ENCODE data around the gene CPT1A. TPM values are rescaled to one million over a fixed set of nuclear protein-coding genes. Genes with fewer than 3 reads are reported as not detected.

CPT1A gene
- total and polyA plus RNA-seq, 2 experiments from 2014 or later: 9.6 to 20.1 TPM

GRCh38 chr11:68751331-68751856 lies 90.3 kb downstream of the CPT1A start, which contains the start of gene TESMIN:
Gene TESMIN, minus strand, starts transcription at chr11:68751520. Its CDS starts 860 bp downstream, at chr11:68750660.
- Histone ChIP-seq H3K9me3 (ENCODE audit: low read depth) (no peaks in the 10 kb centered on the region), H4K20me1 (ENCODE audit: insufficient read depth) (no peaks in the 10 kb centered on the region), H2AFZ (peak within 1 kb of the TSS; percentile 75), H3K27me3 (replicated peaks; ENCODE audit: insufficient read depth) (no peaks in the 10 kb centered on the region), H3K9me2 (ENCODE audit: insufficient read depth) (no peaks in the 10 kb centered on the region), H3F3A (ENCODE audit: insufficient read depth) (peaks cover 30% of the 10 kb centered on the region; the same call in 1 of the 2 replicates), H3K79me2 (ENCODE audit: insufficient read depth) (no peaks in the 10 kb centered on the region), H3K4me3 (peak within 1 kb of the TSS; percentile 64), H3K4me1 (ENCODE audit: insufficient read depth) (no peaks in the 10 kb centered on the region), H3K4me2 (ENCODE audit: unreplicated experiment) (peak within 1 kb of the TSS; percentile 75), H3K36me3 (ENCODE audit: low read depth) (no peaks in the 10 kb centered on the region), H3K27ac (no peak within 1 kb of the TSS), H3K9ac (peak within 1 kb of the TSS; percentile 33; the same call in 1 of the 2 replicates)
- TF ChIP-seq EZH2 (IDR thresholded peaks at IDR 0.05; ENCODE audit: insufficient read depth, poor library complexity, severe bottlenecking): no peak
- TF ChIP-seq EZH2phosphoT487 (IDR thresholded peaks at IDR 0.05; ENCODE audit: insufficient read depth, low read depth): no peak
- peak; percentile 85 for DNase-seq
- in situ Hi-C loops (cut with MboI): no loop called here
- WGBS, 2 experiments (ENCODE audit: low coverage in 1 of 2, low lambda C conversion rate in 2 of 2, missing lambda C conversion rate in 2 of 2): 4% methylated on average over 17 to 42 of the region's 42 CpGs

- no peaks in the 10 kb centered on the region for H3K79me2 ChIP-seq (ENCODE audit: insufficient read depth)
- no peak overlapping the region for H3K27ac ChIP-seq
- no peaks in the 10 kb centered on the region for H3K36me3 ChIP-seq (ENCODE audit: low read depth)
- no peaks in the 10 kb centered on the region for H3K9me3 ChIP-seq (ENCODE audit: low read depth)
- no peak for DNase-seq
- H2AFZ ChIP-seq: peak overlapping the region; percentile 75; the same call in 1 of the 2 replicates
- no peak overlapping the region for H3K4me2 ChIP-seq (ENCODE audit: unreplicated experiment)
- 6% methylated on average over 22 of the region's 22 CpGs; no CpG with 5 or more reads in 1 of the 2 experiments for WGBS, 2 experiments (ENCODE audit: low coverage in 1 of 2, low lambda C conversion rate in 2 of 2, missing lambda C conversion rate in 2 of 2)
- in situ Hi-C loops (cut with MboI): no loop called here
- no peaks in the 10 kb centered on the region for H3K9me2 ChIP-seq (ENCODE audit: insufficient read depth)
- no peak overlapping the region for H3K9ac ChIP-seq
- H3K27me3 ChIP-seq (replicated peaks; ENCODE audit: insufficient read depth): no peaks in the 10 kb centered on the region
- no peaks in the 10 kb centered on the region for H4K20me1 ChIP-seq (ENCODE audit: insufficient read depth)
- peaks cover 30% of the 10 kb centered on the region; the same call in 1 of the 2 replicates for H3F3A ChIP-seq (ENCODE audit: insufficient read depth)
- no peaks in the 10 kb centered on the region for H3K4me1 ChIP-seq (ENCODE audit: insufficient read depth)
- H3K4me3 ChIP-seq: peak overlapping the region; percentile 64
- TF ChIP-seq EZH2 (IDR thresholded peaks at IDR 0.05; ENCODE audit: insufficient read depth, poor library complexity, severe bottlenecking) (no peak), EZH2phosphoT487 (IDR thresholded peaks at IDR 0.05; ENCODE audit: insufficient read depth, low read depth) (no peak)
These were observed 90.8 kb downstream of the CPT1A start for GRCh38 chr11:68751004-68751325.

GRCh38 chr11:68750195-68751003 lies 91.3 kb downstream of the CPT1A start:
- Histone ChIP-seq H3K9ac (no peak overlapping the region), H4K20me1 (ENCODE audit: insufficient read depth) (no peaks in the 10 kb centered on the region), H3F3A (ENCODE audit: insufficient read depth) (peaks cover 30% of the 10 kb centered on the region; the same call in 1 of the 2 replicates), H3K4me3 (no peak overlapping the region), H3K36me3 (ENCODE audit: low read depth) (no peaks in the 10 kb centered on the region), H3K4me2 (ENCODE audit: unreplicated experiment) (no peak overlapping the region), H3K27me3 (replicated peaks; ENCODE audit: insufficient read depth) (no peaks in the 10 kb centered on the region), H3K9me2 (ENCODE audit: insufficient read depth) (no peaks in the 10 kb centered on the region), H3K9me3 (ENCODE audit: low read depth) (no peaks in the 10 kb centered on the region), H3K79me2 (ENCODE audit: insufficient read depth) (no peaks in the 10 kb centered on the region), H3K27ac (no peak overlapping the region), H3K4me1 (ENCODE audit: insufficient read depth) (no peaks in the 10 kb centered on the region), H2AFZ (no peak overlapping the region)
- DNase-seq: no peak
- in situ Hi-C loops (cut with MboI): no loop called here
- no peak for TF ChIP-seq EZH2 (IDR thresholded peaks at IDR 0.05; ENCODE audit: insufficient read depth, poor library complexity, severe bottlenecking)
- no peak for TF ChIP-seq EZH2phosphoT487 (IDR thresholded peaks at IDR 0.05; ENCODE audit: insufficient read depth, low read depth)
- WGBS, 2 experiments (ENCODE audit: low coverage in 1 of 2, low lambda C conversion rate in 2 of 2, missing lambda C conversion rate in 2 of 2): 44 to 51% methylated on average over 47 to 74 of the region's 76 CpGs

- H3K4me1 ChIP-seq (ENCODE audit: insufficient read depth): no peaks in the 10 kb centered on the region
- peak; percentile 23 for DNase-seq
- in situ Hi-C loops (cut with MboI): no loop called here
- H4K20me1 ChIP-seq (ENCODE audit: insufficient read depth): no peaks in the 10 kb centered on the region
- H3K79me2 ChIP-seq (ENCODE audit: insufficient read depth): no peaks in the 10 kb centered on the region
- H3K4me2 ChIP-seq (ENCODE audit: unreplicated experiment): no peak overlapping the region
- H3K4me3 ChIP-seq: no peak overlapping the region
- WGBS, 2 experiments (ENCODE audit: low coverage in 1 of 2, low lambda C conversion rate in 2 of 2, missing lambda C conversion rate in 2 of 2): 93 to 94% methylated on average over 20 of the region's 20 CpGs
- no peak overlapping the region for H2AFZ ChIP-seq
- H3K27ac ChIP-seq: no peak overlapping the region
- H3K36me3 ChIP-seq (ENCODE audit: low read depth): no peaks in the 10 kb centered on the region
- H3K9me3 ChIP-seq (ENCODE audit: low read depth): no peaks in the 10 kb centered on the region
- no peaks in the 10 kb centered on the region for H3K27me3 ChIP-seq (replicated peaks; ENCODE audit: insufficient read depth)
- TF ChIP-seq EZH2phosphoT487 (IDR thresholded peaks at IDR 0.05; ENCODE audit: insufficient read depth, low read depth): no peak
- no peak for TF ChIP-seq EZH2 (IDR thresholded peaks at IDR 0.05; ENCODE audit: insufficient read depth, poor library complexity, severe bottlenecking)
- H3F3A ChIP-seq (ENCODE audit: insufficient read depth): peaks cover 23% of the 10 kb centered on the region; the same call in 1 of the 2 replicates
- no peak overlapping the region for H3K9ac ChIP-seq
- no peaks in the 10 kb centered on the region for H3K9me2 ChIP-seq (ENCODE audit: insufficient read depth)
These were observed 92.2 kb downstream of the CPT1A start for GRCh38 chr11:68749229-68750123.
